Suppressor macrophage treated with lipopolysaccharide for 1 hour (primary cell): ENCODE results near the gene CCNL2.
"Not testable (repeated sequence)": the region's sequence is repeated elsewhere in the genome, so short reads cannot be mapped to it uniquely, and the experiment has no call there.

Experiments used
- DNase-seq, 3 donors: peaks; one replicate each; pipeline ENCODE4 v3.0.0-alpha.2; 2020 to 2022

The CCNL2 gene

GRCh38 chr1:1419813-1420653, 20.9 kb upstream of the CCNL2 start:
- DNase-seq: peak; percentile 25 to 70 (median 45)

GRCh38 chr1:1419363-1419812, 20.3 kb upstream of the CCNL2 start:
- no peak for DNase-seq

DNA sequence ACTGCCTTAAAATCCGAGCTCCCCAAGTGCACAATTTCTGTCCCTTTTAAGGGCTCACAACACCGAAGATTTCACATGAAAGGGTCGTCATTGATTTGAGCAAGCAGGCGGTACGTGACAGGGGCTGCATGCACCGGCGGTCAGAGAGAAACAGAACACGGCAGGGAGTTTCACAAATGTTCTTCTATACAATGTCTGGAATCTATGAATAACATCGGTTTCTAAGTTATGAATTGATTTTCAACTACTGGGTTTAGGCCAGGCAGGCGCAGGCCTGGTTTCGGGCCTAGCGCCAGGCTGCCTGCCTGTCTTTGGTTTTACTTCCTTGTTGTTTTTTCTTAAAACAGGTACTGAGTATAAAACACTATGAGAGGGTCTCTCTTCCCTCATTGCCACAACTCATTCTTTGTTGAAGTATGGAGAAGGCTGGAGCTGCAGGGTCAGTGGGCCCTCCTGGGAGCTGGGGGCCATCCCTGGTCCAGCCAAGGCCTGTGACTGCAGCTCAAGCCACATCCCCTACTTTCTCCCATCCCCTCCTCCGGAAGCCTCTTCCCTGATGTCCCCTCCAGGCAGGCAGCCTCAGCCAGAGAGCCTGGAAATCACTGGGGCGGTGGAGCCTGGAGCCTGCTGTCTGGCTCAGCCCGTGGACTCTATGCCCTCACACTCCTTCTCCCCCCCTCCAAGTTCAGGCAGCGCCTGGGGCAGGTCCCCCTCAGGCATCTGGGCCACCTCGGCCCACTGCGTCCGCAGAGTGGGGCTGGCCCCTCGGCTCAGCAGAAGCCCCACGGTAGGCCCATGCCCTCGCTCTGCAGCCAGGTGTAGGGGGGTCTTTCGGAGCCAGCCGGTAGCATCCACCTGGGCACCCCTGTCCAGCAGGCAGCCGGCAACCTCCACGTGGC, 19.6 kb upstream of the CCNL2 start:
- no peak for DNase-seq

GRCh38 chr1:1417825-1418463, 18.8 kb upstream of the CCNL2 start:
- not testable (repeated sequence) for DNase-seq

GRCh38 chr1:1417396-1417795, 18.3 kb upstream of the CCNL2 start:
- not testable (repeated sequence) for DNase-seq

DNA sequence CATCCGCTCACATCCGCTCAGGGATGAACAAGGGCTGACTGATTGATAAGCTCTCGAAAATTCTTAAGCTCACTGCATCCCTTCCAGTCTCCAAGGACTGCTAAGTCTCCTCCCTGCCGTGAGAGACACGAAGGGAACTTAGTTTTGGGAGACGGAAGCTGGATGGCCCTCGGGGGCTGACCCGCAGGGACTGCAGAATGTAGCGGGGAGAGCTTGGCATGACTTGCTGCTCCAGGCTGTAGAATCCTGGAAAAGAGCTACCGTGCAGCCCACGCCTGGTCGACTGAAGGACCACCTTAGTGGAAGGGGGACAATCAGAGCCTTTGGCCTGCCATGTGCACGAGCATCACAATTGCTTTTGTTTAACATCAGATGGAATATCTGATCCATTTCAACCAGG, 16.6 kb upstream of the CCNL2 start:
- no peak for DNase-seq

DNA sequence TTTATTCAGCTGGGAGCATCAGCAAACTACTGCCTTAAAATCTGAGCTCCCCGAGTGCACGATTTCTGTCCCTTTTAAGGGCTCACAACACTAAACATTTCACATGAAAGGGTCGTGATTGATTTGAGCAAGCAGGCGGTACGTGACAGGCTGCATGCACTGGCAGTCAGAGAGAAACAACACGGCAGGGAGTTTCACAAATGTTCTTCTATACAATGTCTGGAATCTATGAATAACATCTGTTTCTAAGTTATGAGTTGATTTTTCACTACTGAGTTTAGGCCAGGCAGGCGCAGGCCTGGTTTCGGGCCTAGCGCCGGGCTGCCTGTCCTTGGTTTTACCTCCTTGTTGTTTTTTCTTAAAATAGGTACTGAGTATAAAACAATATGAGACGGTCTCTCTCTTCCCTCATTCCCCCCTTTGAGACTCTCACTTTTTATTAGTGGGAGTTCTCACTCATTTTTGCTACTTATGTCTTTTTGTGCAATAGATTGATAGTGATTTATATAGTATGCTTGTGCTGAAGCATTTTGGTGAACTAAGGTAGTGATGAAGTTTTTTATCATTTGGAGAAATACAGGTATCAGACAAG, 13.3 kb upstream of the CCNL2 start:
- DNase-seq: not testable (repeated sequence)

DNA sequence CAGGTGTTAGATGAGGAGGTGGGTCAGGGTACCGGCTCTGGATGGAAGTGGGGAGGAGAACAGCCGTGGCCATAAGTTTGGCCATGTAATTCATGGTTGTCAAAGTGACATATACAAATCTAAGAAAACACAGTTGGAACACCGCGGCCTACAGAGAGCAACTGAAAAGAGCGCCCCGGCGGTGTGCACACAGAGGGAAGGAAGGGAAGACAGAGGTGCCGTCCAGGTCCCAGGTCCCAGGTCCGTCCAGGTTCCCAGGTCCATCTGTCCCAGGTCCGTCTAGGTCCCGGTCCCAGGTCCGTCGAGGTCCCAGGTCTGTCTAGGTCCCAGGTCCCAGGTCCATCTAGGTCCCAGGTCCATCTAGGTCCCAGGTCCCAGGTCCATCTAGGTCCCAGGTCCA, 12.5 kb upstream of the CCNL2 start:
- DNase-seq: no peak

GRCh38 chr1:1410238-1410637, 11.1 kb upstream of the CCNL2 start:
- DNase-seq: not testable (repeated sequence)

GRCh38 chr1:1407636-1408318, 8.6 kb upstream of the CCNL2 start:
- peak; percentile 42 to 55 (median 54) for DNase-seq

GRCh38 chr1:1406821-1407635, 7.9 kb upstream of the CCNL2 start, which contains the start of gene MRPL20:
TSS of gene MRPL20 (minus strand) at chr1:1407293. CDS start at chr1:1407217, 76 bp downstream.
- peak; percentile 97 for DNase-seq

GRCh38 chr1:1406101-1406820, 7.1 kb upstream of the CCNL2 start:
- DNase-seq: no peak

GRCh38 chr1:1403653-1404052, 4.5 kb upstream of the CCNL2 start:
- peak; percentile 78 to 80 (median 78) for DNase-seq

DNA sequence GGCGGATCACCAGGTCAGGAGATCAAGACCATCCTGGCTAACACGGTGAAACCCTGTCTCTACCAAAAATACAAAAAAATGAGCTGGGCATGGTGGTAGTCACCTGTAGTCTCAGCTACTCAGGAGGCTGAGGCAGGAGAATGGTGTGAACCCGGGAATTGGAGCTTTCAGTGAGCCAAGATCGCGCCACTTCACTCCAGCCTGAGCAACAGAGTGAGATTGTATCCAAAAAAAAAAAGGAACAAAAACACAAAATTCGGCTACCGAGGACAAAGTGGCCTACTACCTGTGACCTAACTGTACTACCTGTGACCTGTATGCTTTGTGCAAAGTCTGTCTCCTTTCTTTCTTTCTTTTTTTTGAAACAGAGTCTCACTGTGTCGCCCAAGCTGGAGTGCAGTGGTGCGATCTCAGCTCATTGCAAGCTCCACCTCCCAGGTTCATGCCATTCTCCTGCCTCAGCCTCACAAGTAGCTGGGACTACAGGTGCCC, 3.8 kb upstream of the CCNL2 start:
- DNase-seq: not testable (repeated sequence)

- peak; percentile 46 to 62 (median 53) for DNase-seq
Observed at GRCh38 chr1:1402072-1402900, 3.2 kb upstream of the CCNL2 start.

DNA sequence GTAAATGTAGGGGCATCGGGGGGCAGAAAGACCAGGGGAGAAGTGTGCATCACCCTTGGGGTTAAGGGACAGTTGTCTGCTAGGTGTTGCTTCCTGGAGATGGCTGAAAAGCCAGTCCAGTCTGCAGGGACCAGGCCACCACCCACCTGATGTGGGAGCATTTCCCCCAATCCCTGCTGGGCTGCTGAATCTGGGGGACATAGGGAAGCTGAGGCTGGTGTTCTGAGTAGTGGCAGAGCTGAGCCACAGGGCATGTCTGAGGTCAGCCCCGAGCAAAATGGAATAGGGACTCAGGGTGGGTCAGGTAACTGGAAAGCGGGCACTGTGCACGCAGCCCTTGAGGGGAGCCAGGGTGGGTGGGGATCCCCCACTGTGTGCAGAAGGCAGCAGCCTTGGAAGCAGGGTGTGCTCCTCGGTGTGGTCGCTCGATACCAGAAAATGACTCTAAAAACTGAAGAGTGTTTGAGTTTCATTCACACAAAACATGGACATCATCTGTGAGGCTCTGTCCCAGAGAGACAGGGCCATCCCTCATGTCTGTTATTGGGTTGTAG, 2.4 kb upstream of the CCNL2 start:
- DNase-seq: no peak

DNA sequence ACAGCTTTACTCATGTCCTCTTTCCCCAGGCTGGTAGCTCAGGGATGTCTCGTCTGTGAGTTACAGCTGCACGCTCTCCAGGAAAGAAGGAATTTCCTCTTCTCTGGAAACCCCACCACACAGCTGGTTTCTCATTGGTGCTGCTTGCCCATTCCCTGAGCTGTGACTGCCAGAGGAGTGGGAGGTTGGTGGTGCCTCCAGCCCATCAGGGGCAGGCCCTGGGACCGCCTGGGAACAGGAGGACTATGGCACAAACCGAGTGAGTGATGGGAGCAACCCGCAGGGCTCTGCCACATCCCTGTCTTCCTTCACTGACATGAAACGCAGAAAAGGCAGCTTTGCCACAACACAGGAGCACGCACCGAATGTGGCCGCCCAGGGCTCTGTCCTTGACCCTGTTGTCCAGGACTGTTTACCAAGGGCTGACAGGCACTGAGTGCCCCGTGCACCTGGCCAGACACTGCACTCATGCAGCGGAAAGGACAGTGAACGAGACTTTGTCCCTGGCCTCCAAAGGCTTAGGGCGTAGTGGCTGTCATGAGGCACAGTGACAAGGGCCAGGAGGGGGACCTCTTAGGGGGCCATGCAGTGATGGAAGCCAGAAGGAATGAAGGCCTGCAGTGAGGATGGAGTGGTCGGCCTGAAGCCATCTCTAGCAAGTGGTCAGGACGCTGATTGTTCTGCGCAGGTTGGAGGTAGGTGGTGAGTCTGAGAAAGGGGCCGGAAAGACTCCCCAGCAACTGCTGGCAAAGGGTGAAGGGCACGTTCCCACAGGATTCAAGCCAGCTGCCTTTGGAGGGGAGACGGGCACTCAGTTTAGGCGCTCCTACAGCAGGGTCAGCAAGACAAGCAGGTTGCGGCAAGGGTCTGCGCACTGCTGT, 1.7 kb upstream of the CCNL2 start:
- peak; percentile 35 to 45 (median 42) for DNase-seq
